IPS-15b (cell line): ENCODE measurements around the gene LEMD2.

Source experiments
- H3K27me3 ChIP-seq: one replicate; pipeline ENCODE4 v1.6.1; 2013; ENCODE audit warnings: low read length; ENCODE audit not compliant: control insufficient read depth, insufficient read depth
- H3K36me3 ChIP-seq: one replicate; pipeline ENCODE4 v1.6.1; 2013; ENCODE audit warnings: low read length; ENCODE audit not compliant: control insufficient read depth, insufficient read depth
- H3K4me1 ChIP-seq: one replicate; pipeline ENCODE4 v1.6.1; 2013; ENCODE audit warnings: mild to moderate bottlenecking, low read length; ENCODE audit not compliant: control insufficient read depth, insufficient read depth
- H3K4me3 ChIP-seq: one replicate; pipeline ENCODE4 v1.5.1; 2013; ENCODE audit warnings: low read depth, low read length
- H3K9ac ChIP-seq: one replicate; pipeline ENCODE4 v1.6.1; 2013; ENCODE audit warnings: low read depth, mild to moderate bottlenecking, low read length
- H3K9me3 ChIP-seq: one replicate; pipeline ENCODE4 v1.6.1; 2013; ENCODE audit warnings: mild to moderate bottlenecking, low read length; ENCODE audit not compliant: control insufficient read depth, insufficient read depth

The LEMD2 gene

GRCh38 chr6:33777398-33778388, 11.2 kb downstream of the LEMD2 start:
- Histone ChIP-seq H3K9ac (no peak overlapping the region), H3K4me1 (peaks cover 19% of the 10 kb centered on the region), H3K4me3 (no peak overlapping the region), H3K36me3 (peaks cover 97% of the 10 kb centered on the region), H3K27me3 (no peaks in the 10 kb centered on the region), H3K9me3 (no peaks in the 10 kb centered on the region)

GRCh38 chr6:33776764-33777163, 12.2 kb downstream of the LEMD2 start:
- Histone ChIP-seq H3K9ac (no peak overlapping the region), H3K9me3 (no peaks in the 10 kb centered on the region), H3K27me3 (no peaks in the 10 kb centered on the region), H3K4me1 (peaks cover 15% of the 10 kb centered on the region), H3K36me3 (peaks cover 93% of the 10 kb centered on the region), H3K4me3 (no peak overlapping the region)

- H3K9ac ChIP-seq = no peak overlapping the region
- peaks cover 13% of the 10 kb centered on the region for H3K4me1 ChIP-seq
- peaks cover 87% of the 10 kb centered on the region for H3K36me3 ChIP-seq
- H3K27me3 ChIP-seq = no peaks in the 10 kb centered on the region
- H3K9me3 ChIP-seq = no peaks in the 10 kb centered on the region
- no peak overlapping the region for H3K4me3 ChIP-seq
Measured at GRCh38 chr6:33776186-33776585, 12.7 kb downstream of the LEMD2 start.

GRCh38 chr6:33774774-33775173, 14.2 kb downstream of the LEMD2 start:
- H3K9ac ChIP-seq = no peak overlapping the region
- no peak overlapping the region for H3K4me3 ChIP-seq
- peaks cover 20% of the 10 kb centered on the region for H3K4me1 ChIP-seq
- H3K36me3 ChIP-seq = peaks cover 73% of the 10 kb centered on the region
- no peaks in the 10 kb centered on the region for H3K27me3 ChIP-seq
- H3K9me3 ChIP-seq = no peaks in the 10 kb centered on the region

- Histone ChIP-seq H3K4me3 (no peak overlapping the region), H3K9ac (no peak overlapping the region), H3K36me3 (peaks cover 57% of the 10 kb centered on the region), H3K9me3 (no peaks in the 10 kb centered on the region), H3K4me1 (peaks cover 18% of the 10 kb centered on the region), H3K27me3 (no peaks in the 10 kb centered on the region)
Measured at GRCh38 chr6:33772902-33773472, 15.9 kb downstream of the LEMD2 start.

GRCh38 chr6:33772082-33772830, 16.7 kb downstream of the LEMD2 start:
- no peaks in the 10 kb centered on the region for H3K9me3 ChIP-seq
- H3K36me3 ChIP-seq = peaks cover 49% of the 10 kb centered on the region
- no peak overlapping the region for H3K4me3 ChIP-seq
- H3K9ac ChIP-seq = peak overlapping the region; percentile 8
- H3K4me1 ChIP-seq = peaks cover 18% of the 10 kb centered on the region
- H3K27me3 ChIP-seq = no peaks in the 10 kb centered on the region

- Histone ChIP-seq H3K4me3 (peak overlapping the region; percentile 13), H3K36me3 (peaks cover 41% of the 10 kb centered on the region), H3K27me3 (no peaks in the 10 kb centered on the region), H3K9me3 (no peaks in the 10 kb centered on the region), H3K4me1 (peaks cover 18% of the 10 kb centered on the region), H3K9ac (no peak overlapping the region)
Measured at GRCh38 chr6:33771146-33772081, 17.5 kb downstream of the LEMD2 start.

- Histone ChIP-seq H3K4me3 (peak overlapping the region; percentile 13), H3K9me3 (no peaks in the 10 kb centered on the region), H3K4me1 (peaks cover 18% of the 10 kb centered on the region), H3K27me3 (no peaks in the 10 kb centered on the region), H3K9ac (no peak overlapping the region), H3K36me3 (peaks cover 35% of the 10 kb centered on the region)
Measured at GRCh38 chr6:33770833-33771145, 18.1 kb downstream of the LEMD2 start.

- Histone ChIP-seq H3K36me3 (peaks cover 30% of the 10 kb centered on the region), H3K4me1 (peaks cover 18% of the 10 kb centered on the region), H3K27me3 (no peaks in the 10 kb centered on the region), H3K4me3 (no peak overlapping the region), H3K9ac (peak overlapping the region; percentile 41), H3K9me3 (no peaks in the 10 kb centered on the region)
Measured at GRCh38 chr6:33770124-33770832, 18.7 kb downstream of the LEMD2 start.

GRCh38 chr6:33769248-33769821, 19.6 kb downstream of the LEMD2 start:
- Histone ChIP-seq H3K36me3 (peaks cover 21% of the 10 kb centered on the region), H3K4me1 (peaks cover 18% of the 10 kb centered on the region), H3K27me3 (no peaks in the 10 kb centered on the region), H3K4me3 (no peak overlapping the region), H3K9me3 (no peaks in the 10 kb centered on the region), H3K9ac (no peak overlapping the region)
